ENCODE measurements around the gene TMEM140.

TMEM140 gene

GRCh38 chr7:135147899-135148721 lies at the start of gene TMEM140:
TSS of gene TMEM140 (plus strand) at chr7:135148072. CDS start at chr7:135164442, 16,370 bp downstream.
- peak within 1 kb of the TSS; percentile 66 for H3K4me3 ChIP-seq (ENCODE audit: low read depth, low read length)
- DNase-seq (ENCODE audit: low read depth) = no peak

DNA sequence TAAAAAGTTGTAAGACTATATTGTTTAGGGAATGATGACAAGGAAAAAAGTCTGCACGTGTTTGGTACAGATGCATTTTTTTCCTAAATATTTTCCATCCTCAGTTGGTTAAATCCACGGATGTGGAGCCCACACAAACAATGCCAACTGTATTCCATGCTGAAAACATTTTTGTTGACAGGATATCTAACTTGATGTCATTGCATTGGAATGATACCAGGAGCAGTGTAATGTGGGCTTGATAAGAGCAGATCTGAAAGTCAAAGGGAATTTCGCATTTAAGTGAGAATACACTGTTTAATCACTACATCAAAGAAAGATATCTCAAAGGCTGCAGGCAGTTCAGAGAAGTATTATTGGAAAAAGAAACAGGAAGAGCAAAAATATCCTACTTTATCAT lies 49.5 kb upstream of the TMEM140 start:
- TF ChIP-seq CTCF (IDR thresholded peaks at IDR 0.05; ENCODE audit: low read depth, low read length, missing control alignments) = no peak
- H3K4me3 ChIP-seq (ENCODE audit: low read depth, low read length) = no peak overlapping the region
- no peak for DNase-seq (ENCODE audit: low read depth)

More at GRCh38 chr7:135147899-135148721, at the start of gene TMEM140:
- peak; percentile 8 for TF ChIP-seq CTCF (IDR thresholded peaks at IDR 0.05; ENCODE audit: low read depth, low read length, missing control alignments)

- DNase-seq (ENCODE audit: low read depth) = no peak
- TF ChIP-seq CTCF (IDR thresholded peaks at IDR 0.05; ENCODE audit: low read depth, low read length, missing control alignments) = no peak
- H3K4me3 ChIP-seq (ENCODE audit: low read depth, low read length) = no peak overlapping the region
These were observed 47.0 kb upstream of the TMEM140 start for GRCh38 chr7:135100856-135101255.

GRCh38 chr7:135102372-135102771 lies 45.5 kb upstream of the TMEM140 start:
- no peak overlapping the region for H3K4me3 ChIP-seq (ENCODE audit: low read depth, low read length)
- DNase-seq (ENCODE audit: low read depth) = no peak
- TF ChIP-seq CTCF (IDR thresholded peaks at IDR 0.05; ENCODE audit: low read depth, low read length, missing control alignments) = no peak

DNA sequence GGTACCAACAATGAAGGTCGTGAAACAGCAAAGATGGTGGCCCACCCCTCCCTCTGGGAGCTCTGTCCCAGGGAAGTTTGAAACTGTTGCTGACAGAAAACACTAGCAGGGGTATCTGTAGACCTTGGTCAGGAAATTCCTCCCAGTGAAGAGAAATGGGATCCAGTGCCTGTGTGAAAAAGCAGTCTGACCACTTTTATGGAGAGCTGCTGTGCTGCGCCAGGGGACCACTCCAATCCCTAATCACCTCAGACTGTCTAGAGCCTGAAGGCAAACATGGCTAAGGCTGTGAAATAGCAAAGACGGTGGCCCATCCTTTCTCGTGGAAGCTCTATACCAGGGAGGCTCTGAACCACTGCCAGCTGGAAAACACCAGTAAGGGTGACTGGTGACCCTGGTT lies 38.3 kb upstream of the TMEM140 start:
- no peak for TF ChIP-seq CTCF (IDR thresholded peaks at IDR 0.05; ENCODE audit: low read depth, low read length, missing control alignments)
- no peak overlapping the region for H3K4me3 ChIP-seq (ENCODE audit: low read depth, low read length)
- no peak for DNase-seq (ENCODE audit: low read depth)

DNA sequence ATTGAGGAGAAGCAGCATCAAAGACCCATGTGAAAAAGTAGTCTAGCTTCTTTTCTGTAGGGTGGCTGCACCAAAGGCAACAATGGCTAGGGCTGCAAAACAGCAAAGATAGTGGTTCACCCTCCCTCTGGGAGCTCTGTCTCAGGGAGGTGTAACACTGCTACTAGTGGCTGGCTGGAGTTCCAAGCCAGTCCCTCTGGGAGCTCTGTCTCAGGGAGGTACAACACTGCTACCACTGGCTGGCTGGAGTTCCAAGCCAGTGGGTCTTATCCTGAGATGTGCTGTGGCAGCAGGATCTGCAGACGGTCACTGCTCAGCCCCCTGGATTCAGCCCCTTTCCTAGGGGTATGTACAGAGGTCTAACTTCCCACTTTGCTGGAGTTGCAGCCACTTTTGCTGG lies 37.9 kb upstream of the TMEM140 start:
- no peak for DNase-seq (ENCODE audit: low read depth)
- no peak overlapping the region for H3K4me3 ChIP-seq (ENCODE audit: low read depth, low read length)
- no peak for TF ChIP-seq CTCF (IDR thresholded peaks at IDR 0.05; ENCODE audit: low read depth, low read length, missing control alignments)

DNA sequence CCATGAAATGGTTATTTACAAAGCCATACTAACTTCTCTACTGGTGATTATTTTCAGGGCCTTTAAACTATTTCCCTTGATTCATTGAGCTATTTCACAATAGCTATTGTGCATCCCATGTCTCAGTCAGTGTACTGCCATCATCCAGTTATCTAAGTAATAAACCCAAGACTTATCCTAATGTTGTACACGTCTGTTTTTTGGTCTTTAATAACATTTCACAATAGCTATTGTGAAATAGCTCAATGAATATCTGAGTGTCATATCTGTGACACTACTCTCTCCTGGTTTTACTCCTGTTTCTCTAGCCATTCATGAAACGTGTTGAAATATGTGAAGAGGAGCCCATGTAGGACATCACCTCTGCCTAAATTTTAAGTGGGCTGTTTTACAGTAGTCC lies 36.5 kb upstream of the TMEM140 start:
- no peak for DNase-seq (ENCODE audit: low read depth)
- no peak overlapping the region for H3K4me3 ChIP-seq (ENCODE audit: low read depth, low read length)
- no peak for TF ChIP-seq CTCF (IDR thresholded peaks at IDR 0.05; ENCODE audit: low read depth, low read length, missing control alignments)

Data from GM12864 (cell line).